GM10266 (cell line): Measurements from ENCODE around the gene CEP128.

Source experiments
- DNase-seq: peaks from one replicate; pipeline ENCODE4 v3.0.0; 2012; ENCODE audit errors: extremely low spot score
- TF ChIP-seq, protein P1 (sequence below): IDR thresholded peaks from 2 replicates; pipeline ENCODE4 v1.5.1; 2012; ENCODE audit warnings: mild to moderate bottlenecking, low read depth; ENCODE audit not compliant: control insufficient read depth, insufficient read depth; ENCODE audit errors: missing control alignments

Gene CEP128

DNA sequence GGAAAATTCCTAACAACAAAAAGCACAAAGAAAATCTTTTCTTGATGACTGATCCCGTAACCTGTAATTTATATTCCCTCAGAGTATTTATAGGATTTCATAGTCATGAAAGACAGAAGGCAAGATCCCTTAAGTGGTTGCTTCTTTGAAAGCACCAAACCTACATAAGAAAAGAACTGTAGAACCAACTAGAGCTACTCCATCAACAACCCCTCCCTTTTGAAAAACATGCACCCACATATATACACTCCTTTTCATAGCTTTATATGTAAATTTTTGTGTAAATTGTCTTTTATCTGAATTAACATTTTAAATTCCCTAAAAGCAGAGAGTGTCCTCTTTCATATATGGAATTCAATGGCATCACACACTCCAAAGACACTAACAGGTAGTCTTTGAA lies 215.3 kb downstream of the CEP128 start:
- DNase-seq: no peak
- TF ChIP-seq, protein P1, sequence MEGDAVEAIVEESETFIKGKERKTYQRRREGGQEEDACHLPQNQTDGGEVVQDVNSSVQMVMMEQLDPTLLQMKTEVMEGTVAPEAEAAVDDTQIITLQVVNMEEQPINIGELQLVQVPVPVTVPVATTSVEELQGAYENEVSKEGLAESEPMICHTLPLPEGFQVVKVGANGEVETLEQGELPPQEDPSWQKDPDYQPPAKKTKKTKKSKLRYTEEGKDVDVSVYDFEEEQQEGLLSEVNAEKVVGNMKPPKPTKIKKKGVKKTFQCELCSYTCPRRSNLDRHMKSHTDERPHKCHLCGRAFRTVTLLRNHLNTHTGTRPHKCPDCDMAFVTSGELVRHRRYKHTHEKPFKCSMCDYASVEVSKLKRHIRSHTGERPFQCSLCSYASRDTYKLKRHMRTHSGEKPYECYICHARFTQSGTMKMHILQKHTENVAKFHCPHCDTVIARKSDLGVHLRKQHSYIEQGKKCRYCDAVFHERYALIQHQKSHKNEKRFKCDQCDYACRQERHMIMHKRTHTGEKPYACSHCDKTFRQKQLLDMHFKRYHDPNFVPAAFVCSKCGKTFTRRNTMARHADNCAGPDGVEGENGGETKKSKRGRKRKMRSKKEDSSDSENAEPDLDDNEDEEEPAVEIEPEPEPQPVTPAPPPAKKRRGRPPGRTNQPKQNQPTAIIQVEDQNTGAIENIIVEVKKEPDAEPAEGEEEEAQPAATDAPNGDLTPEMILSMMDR: no peak

DNA sequence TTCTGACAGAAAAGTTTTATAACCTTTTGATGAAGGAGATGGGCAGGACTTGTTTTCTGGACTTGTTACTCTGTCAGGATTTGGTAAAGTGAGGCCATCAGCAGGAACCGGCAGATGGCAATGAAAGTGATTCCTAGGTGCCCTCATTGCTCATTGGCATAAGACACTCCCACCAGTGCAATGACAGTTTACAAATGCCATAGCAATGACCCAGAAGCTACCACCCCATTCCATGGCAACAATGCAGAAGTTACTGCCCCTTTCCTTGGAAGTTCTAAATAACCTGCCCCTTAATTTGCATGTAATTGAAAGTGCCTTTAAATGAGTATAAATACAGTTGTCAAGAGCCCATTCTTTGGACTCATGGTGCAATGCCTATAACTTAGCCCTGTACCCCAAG lies 222.6 kb downstream of the CEP128 start:
- no peak for DNase-seq
- TF ChIP-seq, protein P1: no peak

DNA sequence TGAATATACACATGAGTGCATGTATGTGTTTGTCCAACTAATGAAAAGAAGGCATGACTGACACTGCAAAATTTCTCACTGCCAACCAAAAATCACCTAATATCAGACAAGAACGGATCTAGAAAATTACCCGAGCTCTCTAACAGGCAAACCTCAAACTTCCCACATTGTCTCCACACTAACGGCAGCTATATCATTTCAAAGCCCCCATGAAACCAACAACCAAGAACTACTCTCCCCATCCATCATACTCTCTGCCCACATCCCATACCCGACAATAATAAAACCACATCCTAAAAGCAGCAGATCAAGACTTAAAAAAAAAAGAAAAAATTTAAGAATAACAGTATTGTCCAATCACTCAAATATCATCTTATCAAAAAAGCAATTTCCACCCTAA lies 227.1 kb downstream of the CEP128 start:
- no peak for DNase-seq
- TF ChIP-seq, protein P1: no peak

DNA sequence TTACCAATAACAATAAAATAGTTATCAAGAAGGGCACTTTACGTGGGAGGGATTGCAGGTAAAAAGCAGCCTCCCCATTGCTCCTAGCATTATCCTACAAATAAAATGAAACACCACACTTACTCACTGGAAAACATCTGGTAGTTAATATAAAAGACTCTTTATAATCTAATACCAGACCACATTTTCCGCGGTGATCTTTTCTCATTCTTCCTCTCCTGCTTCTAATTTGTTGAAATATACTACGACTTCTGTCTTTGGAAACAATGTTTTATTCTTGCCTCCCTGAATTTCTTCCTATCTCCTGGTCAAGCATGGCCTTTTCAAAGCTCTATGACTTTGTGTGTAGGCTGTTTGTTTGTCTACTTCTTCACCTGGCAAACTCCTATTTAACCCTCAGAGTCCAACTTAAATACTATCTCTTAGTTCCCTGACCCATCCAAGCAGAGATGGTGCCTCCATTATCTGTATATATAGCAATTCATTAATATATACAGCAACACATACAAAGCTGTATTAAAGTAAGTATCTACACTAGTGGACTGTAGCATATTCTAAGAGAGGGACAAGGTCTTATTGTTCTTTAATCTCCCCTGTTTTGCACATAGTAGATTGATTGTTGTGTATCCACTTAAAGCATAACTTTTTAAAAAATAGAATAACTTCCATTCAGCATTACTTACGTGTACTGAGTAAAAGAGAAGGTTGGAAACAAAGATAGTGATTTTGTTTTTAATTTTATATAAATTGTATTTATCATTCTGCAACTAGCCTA lies 228.3 kb downstream of the CEP128 start:
- DNase-seq: no peak
- TF ChIP-seq, protein P1: no peak

DNA sequence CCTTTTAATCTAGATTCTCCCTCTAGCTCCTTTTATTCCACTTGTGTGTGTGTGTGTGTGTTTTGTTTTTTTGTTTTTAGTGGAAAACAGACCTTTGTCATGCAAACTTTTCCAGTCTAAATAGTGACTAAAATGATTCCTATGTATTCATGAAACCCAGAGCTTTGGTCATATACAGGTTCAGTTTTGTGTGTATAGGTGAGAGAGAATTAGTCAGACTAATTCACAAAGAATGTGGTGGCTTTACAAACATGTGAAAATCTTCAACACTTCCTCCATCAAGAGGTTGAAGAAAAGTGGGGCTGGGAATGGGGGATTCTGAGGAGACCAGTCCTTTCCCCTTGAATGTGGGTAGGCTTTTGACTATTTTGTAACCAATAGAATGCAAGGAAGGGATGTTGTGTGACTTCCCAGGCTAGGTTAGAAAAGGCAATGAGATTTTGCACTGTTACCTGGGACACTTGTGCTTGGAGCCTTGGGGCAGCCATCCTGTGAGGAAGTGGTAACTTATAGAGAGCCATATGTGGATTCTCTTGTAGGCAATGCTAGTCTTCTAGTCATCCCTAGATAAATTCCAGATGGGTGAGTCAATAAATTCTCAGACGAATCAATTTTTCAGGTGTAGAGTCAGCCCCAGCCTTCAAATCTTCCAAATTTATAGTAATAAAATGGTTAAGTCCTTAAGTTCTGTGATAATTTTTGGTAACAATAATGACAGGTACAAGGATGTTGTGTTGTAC lies 236.1 kb downstream of the CEP128 start:
- TF ChIP-seq, protein P1: no peak
- no peak for DNase-seq

DNA sequence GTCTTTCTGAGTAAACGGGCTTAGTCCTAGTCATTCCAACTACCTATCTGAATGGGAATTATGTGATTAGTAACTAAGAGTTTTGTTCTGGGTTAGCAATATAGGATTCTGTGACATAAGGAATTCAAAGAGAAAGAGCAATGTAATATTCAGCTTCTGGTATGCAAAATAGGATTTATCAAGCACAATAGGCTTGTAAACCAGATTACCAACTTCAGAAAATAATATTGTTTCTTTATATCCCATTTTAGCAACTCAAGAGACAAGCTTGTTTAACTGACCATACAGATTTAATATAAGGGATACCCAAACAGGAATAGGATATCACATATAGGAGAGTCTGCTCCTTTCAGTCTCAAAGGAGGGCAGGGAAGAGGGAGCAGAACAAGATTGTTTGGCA lies 240.9 kb downstream of the CEP128 start:
- TF ChIP-seq, protein P1: no peak
- DNase-seq: no peak

DNA sequence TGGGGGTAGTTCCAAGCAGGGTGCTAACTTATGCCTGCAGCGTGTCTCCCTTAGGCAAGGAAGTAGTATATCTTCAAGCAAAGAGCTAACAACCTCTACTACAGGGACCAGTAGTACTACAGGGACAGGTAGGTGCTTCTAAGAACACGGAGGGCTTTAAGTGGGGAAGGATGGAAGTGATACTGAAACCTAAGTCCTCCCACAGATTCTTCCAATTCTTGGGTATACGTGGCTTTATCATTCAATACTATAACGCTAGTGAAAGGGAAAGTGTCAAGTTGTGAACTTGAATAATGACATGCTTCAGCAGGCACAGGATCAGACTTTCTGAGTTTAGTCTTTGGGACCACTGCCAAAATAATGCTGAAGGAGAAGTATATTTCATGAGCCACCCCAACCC lies 241.7 kb downstream of the CEP128 start:
- DNase-seq: no peak
- TF ChIP-seq, protein P1: no peak
